Fibroblast of villous mesenchyme (primary cell): Measurements from ENCODE around the gene HMGCLL1. TPM values are rescaled to one million over a fixed set of nuclear protein-coding genes. Genes with fewer than 3 reads are reported as not detected.

ENCODE experiments used
- DNase-seq: peaks from one replicate; pipeline ENCODE4 v3.0.0-alpha.2; 2010; ENCODE audit warnings: low read depth
- H3K4me3 ChIP-seq: 2 replicates; pipeline ENCODE4 v1.5.1; 2011; ENCODE audit warnings: low read depth, mild to moderate bottlenecking, low read length
- total RNA-seq: library from RNA; depleted of rRNA; stranded (reverse); fragments of >200 nt; gene quantifications from 2 replicates; pipeline ENCODE4 v1.2.3, GENCODE V29; 2012
- TF ChIP-seq, protein P1 (sequence below): IDR thresholded peaks from 2 replicates; pipeline ENCODE4 v1.5.1; 2012; ENCODE audit warnings: low read depth, mild to moderate bottlenecking, low read length; ENCODE audit not compliant: insufficient read depth

The HMGCLL1 gene
- total RNA-seq: under 0.01 and 0.43 TPM in 2 replicates

DNA sequence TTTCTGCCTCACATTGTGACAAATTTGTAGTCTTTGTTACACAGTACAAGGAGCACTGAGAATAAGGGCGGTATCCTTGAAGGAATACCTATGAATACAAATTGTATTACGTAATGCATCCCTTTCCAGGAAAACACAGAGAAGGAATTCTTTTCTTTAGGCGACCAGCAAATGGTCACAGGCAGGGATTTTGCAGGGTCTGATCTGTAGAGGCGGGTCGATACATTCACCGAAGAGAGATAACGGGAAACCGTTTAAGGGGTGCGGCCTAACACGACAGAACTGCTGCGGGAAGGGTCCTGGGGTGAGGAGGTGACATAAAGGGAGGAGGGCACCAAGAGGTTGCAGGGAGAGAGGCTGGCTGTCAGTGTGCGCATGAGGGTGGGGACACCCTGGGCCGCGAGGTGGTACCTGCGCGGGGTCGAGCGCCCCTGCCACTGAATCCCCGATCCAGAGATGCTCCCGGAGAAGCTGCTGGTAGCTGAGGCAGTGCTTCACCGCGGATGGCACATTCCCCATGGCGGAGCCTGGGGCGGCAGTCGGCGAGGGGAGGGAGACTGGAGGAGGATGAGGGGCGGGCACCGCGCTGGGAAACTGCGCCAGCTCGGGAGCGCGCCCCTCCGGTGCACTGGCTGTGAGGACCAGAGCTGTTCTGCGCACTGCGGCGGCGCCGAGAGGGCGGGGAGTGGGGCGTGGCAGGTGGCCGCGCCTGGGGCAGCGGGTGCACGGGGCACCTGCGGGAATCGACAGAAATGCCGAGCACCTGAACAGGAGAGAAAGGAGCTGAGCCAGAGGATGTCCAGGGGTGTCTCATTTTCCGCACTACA lies at the start of gene HMGCLL1:
HMGCLL1 (minus strand) TSS at position 656 of the 827 bp plus-strand sequence; CDS start at position 519, 137 bp downstream.
- DNase-seq: no peak
- peak within 1 kb of the TSS; percentile 54 for H3K4me3 ChIP-seq
- TF ChIP-seq, protein P1, sequence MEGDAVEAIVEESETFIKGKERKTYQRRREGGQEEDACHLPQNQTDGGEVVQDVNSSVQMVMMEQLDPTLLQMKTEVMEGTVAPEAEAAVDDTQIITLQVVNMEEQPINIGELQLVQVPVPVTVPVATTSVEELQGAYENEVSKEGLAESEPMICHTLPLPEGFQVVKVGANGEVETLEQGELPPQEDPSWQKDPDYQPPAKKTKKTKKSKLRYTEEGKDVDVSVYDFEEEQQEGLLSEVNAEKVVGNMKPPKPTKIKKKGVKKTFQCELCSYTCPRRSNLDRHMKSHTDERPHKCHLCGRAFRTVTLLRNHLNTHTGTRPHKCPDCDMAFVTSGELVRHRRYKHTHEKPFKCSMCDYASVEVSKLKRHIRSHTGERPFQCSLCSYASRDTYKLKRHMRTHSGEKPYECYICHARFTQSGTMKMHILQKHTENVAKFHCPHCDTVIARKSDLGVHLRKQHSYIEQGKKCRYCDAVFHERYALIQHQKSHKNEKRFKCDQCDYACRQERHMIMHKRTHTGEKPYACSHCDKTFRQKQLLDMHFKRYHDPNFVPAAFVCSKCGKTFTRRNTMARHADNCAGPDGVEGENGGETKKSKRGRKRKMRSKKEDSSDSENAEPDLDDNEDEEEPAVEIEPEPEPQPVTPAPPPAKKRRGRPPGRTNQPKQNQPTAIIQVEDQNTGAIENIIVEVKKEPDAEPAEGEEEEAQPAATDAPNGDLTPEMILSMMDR: no peak

DNA sequence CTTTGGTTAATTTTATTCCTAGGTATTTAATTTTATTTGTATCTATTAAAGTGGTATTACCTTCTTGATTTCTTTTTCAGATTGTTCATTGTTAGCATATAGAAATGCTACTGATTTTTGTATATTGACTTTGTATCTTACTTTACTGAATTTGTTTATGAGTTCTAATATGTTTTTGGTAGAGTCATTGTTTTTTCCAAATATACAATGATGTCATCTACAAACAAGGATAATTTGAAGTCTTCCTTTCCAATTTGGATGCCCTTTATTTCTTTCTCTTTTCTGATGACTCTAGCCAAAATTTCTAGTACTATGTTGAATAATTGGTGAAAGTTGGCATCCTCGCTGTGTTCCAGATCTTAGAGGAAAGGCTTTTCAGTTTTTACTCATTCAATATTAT lies 43.0 kb upstream of the HMGCLL1 start:
- H3K4me3 ChIP-seq: no peak overlapping the region
- no peak for DNase-seq
- TF ChIP-seq, protein P1: no peak

DNA sequence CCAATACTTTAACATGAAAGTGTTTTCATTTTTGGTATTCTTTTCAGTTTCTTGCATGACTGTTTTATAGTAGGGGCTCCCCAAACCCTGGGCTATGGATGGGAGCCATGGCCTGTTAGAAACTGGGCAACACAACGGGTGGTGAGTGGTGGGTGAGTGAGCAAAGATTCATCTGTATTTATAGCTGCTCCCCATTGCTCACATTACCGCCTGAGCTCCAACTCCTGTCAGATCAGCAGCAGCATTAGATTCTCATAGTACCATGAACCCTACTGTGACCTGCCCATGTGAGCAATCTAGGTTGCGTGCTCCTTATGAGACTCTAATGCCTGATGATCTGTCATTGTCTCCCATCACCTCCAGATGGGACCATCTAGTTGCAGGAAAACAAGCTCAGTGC lies 42.3 kb upstream of the HMGCLL1 start:
- H3K4me3 ChIP-seq: no peak overlapping the region
- no peak for DNase-seq
- TF ChIP-seq, protein P1: no peak

DNA sequence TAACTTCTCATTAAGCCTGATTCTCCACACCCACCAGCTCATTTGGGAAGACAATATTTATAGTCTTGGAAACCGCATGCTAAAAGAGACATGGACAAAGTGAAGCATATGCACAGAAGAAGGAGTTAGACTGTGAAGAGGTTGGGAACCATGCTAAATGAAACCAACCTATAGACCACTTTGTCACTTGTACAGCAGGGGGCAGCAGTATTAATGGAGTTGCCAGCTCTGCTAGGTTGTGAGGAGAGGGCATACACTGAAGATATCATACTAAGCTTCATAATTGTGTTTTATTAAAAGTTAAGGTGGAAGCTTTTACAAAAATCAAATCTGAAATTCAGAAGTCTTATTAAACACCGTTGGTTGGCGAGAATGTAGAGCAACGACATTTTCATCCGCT lies 38.3 kb upstream of the HMGCLL1 start:
- DNase-seq: peak; percentile 51
- TF ChIP-seq, protein P1: peak; percentile 66
- no peak overlapping the region for H3K4me3 ChIP-seq

DNA sequence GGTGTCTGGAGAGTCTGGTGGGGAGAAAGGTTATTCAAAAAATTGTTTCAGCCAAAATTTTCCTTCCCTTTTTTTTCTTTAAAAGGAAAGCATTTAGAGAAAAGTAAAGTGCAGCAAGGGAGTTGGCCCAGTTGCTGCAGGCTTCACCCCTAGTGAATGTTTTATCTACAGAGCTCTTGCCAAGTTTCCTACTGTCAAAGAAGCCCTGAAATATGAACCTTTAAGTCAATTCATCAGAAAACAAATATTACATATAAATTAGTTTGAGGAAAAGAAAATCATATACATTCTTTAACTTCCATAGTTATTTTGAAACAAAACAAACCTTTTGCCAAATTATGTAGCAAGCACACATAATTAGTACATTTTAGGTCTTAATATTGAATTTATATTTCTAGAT lies 25.0 kb upstream of the HMGCLL1 start:
- no peak for DNase-seq
- no peak overlapping the region for H3K4me3 ChIP-seq
- TF ChIP-seq, protein P1: no peak

DNA sequence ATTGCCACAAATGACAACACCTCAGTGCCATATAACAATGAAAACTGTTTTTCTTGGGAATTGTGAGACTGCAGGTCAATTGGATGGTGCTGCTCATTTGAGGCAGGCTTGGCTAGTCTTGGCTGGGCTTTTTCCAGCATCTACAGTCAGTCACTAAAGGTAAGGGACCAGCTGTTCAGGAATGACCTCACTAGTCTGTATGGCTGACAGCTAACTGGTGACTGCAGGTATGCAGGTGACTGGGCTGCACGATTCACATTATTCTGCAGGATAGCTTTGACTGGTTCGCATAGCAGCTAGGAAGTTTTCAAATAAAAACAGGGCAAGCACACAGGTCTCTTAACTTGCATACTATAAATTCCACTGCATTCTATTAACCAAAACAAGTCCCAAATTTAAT lies 22.1 kb upstream of the HMGCLL1 start:
- no peak for DNase-seq
- TF ChIP-seq, protein P1: no peak
- H3K4me3 ChIP-seq: no peak overlapping the region
